Suprapubic skin (tissue), 4 donors: ENCODE data around the gene CDH5. TPM values are rescaled to one million over a fixed set of nuclear protein-coding genes. Genes with fewer than 3 reads are reported as not detected.

Experiments
- DNase-seq, 2 donors: peaks; one replicate each; pipeline ENCODE4 v3.0.0-alpha.2; 2019; ENCODE audit warnings: low spot score in 2 of 2
- H3K27ac ChIP-seq: fragments of 200-600 bp; sonication (generic); one replicate; pipeline ENCODE4 v1.5.1; 2019
- H3K27me3 ChIP-seq: fragments of 200-600 bp; sonication (generic); one replicate; pipeline ENCODE4 v1.5.1; 2019
- H3K36me3 ChIP-seq: fragments of 200-600 bp; sonication (generic); one replicate; pipeline ENCODE4 v1.5.1; 2019
- H3K4me1 ChIP-seq: fragments of 200-600 bp; sonication (generic); one replicate; pipeline ENCODE4 v1.5.1; 2019
- H3K4me3 ChIP-seq: fragments of 200-600 bp; sonication (generic); one replicate; pipeline ENCODE4 v1.5.1; 2019; ENCODE audit warnings: mild to moderate bottlenecking
- H3K9me3 ChIP-seq: fragments of 200-600 bp; sonication (generic); one replicate; pipeline ENCODE4 v1.5.1; 2019
- EP300 ChIP-seq: sonication (generic); formaldehyde crosslinking; IDR thresholded peaks from one replicate; pipeline ENCODE4 v1.6.1; 2017; ENCODE audit warnings: antibody characterized with exemption
- POLR2A ChIP-seq, 2 donors: fragments of 450-650 bp; IDR thresholded peaks; one replicate each; pipeline ENCODE4 v1.6.1; 2017; ENCODE audit warnings: antibody characterized with exemption in 2 of 2, mild to moderate bottlenecking in 2 of 2, moderate library complexity in 2 of 2
- POLR2AphosphoS5 ChIP-seq, 3 donors: sonication (generic); formaldehyde crosslinking; IDR thresholded peaks; one replicate each; pipeline ENCODE4 v1.6.1; 2017; ENCODE audit warnings: antibody characterized with exemption in 3 of 3
- WGBS: methylation state at CpG from one replicate; pipeline ENCODE4 v1.1.5; 2018; 5-methylcytosine and 5-hydroxymethylcytosine counted together
- total RNA-seq, 4 donors: library from RNA; depleted of rRNA; stranded (reverse); fragments of >200 nt; gene quantifications; one replicate each; pipeline ENCODE4 v1.1.0, GENCODE V29; 2016
- TF ChIP-seq, protein P1 (sequence below), 2 donors: fragments of 200-600 bp in 1 of 2; fragments of 450-650 bp in 1 of 2; sonication (generic) in 1 of 2; IDR thresholded peaks; one replicate each; pipeline ENCODE4 v1.5.1; 2016 to 2019; ENCODE audit warnings: antibody characterized with exemption in 2 of 2, mild to moderate bottlenecking in 1 of 2, moderate library complexity in 1 of 2

CDH5 gene
- total RNA-seq, 4 donors from 2014 or later = 8.0 to 23.6 (median 14.4) TPM

- Histone ChIP-seq H3K4me3 (peak overlapping the region; percentile 49), H3K4me1 (peaks cover 29% of the 10 kb centered on the region), H3K9me3 (no peaks in the 10 kb centered on the region), H3K27me3 (peaks cover 6% of the 10 kb centered on the region), H3K36me3 (no peaks in the 10 kb centered on the region), H3K27ac (no peak overlapping the region)
- TF ChIP-seq POLR2A (IDR thresholded peaks at IDR 0.05) (no peak), POLR2AphosphoS5 (IDR thresholded peaks at IDR 0.05) (no peak), EP300 (no peak)
- TF ChIP-seq, protein P1, sequence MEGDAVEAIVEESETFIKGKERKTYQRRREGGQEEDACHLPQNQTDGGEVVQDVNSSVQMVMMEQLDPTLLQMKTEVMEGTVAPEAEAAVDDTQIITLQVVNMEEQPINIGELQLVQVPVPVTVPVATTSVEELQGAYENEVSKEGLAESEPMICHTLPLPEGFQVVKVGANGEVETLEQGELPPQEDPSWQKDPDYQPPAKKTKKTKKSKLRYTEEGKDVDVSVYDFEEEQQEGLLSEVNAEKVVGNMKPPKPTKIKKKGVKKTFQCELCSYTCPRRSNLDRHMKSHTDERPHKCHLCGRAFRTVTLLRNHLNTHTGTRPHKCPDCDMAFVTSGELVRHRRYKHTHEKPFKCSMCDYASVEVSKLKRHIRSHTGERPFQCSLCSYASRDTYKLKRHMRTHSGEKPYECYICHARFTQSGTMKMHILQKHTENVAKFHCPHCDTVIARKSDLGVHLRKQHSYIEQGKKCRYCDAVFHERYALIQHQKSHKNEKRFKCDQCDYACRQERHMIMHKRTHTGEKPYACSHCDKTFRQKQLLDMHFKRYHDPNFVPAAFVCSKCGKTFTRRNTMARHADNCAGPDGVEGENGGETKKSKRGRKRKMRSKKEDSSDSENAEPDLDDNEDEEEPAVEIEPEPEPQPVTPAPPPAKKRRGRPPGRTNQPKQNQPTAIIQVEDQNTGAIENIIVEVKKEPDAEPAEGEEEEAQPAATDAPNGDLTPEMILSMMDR (IDR thresholded peaks at IDR 0.05) = peak; percentile 65 to 76
- 3% methylated on average over 15 of the region's 35 CpGs for WGBS
- peak; percentile 93 to 96 for DNase-seq
Measured at GRCh38 chr16:66406534-66407221, 40.2 kb downstream of the CDH5 start.

GRCh38 chr16:66408163-66409048 lies 41.9 kb downstream of the CDH5 start:
- Histone ChIP-seq H3K4me1 (peaks cover 29% of the 10 kb centered on the region), H3K36me3 (no peaks in the 10 kb centered on the region), H3K9me3 (no peaks in the 10 kb centered on the region), H3K4me3 (peak overlapping the region; percentile 26), H3K27ac (peak overlapping the region; percentile 81), H3K27me3 (peaks cover 6% of the 10 kb centered on the region)
- WGBS = 37% methylated on average over 5 of the region's 5 CpGs
- DNase-seq = no peak
- TF ChIP-seq POLR2AphosphoS5 (IDR thresholded peaks at IDR 0.05) (no peak), EP300 (no peak), POLR2A (IDR thresholded peaks at IDR 0.05) (no peak)
- TF ChIP-seq, protein P1 (IDR thresholded peaks at IDR 0.05) = no peak

DNA sequence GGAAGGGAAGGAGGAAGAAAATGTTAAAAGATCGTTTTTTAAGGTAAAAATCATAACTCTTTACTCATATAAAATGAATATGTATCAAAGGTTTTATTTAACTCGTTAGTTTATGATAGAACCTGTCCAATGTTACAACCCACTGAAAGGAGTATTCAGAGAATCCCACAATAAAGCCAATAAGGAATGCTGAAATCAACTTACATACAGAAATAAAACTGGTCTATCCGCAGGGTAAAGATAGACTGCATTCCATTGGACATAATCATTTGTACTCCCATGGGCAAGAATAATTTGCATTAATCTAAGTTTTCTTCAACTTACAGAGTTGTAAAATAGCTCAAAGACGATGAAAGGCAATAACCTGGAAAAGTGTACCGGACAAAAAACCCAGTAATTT lies 42.7 kb downstream of the CDH5 start:
- WGBS = 39% methylated on average over 5 of the region's 5 CpGs
- Histone ChIP-seq H3K27ac (peak overlapping the region; percentile 81), H3K4me3 (no peak overlapping the region), H3K27me3 (peaks cover 6% of the 10 kb centered on the region), H3K36me3 (no peaks in the 10 kb centered on the region), H3K4me1 (peaks cover 29% of the 10 kb centered on the region), H3K9me3 (no peaks in the 10 kb centered on the region)
- DNase-seq = no peak
- TF ChIP-seq POLR2AphosphoS5 (IDR thresholded peaks at IDR 0.05) (no peak), POLR2A (IDR thresholded peaks at IDR 0.05) (no peak), EP300 (no peak)
- TF ChIP-seq, protein P1 (IDR thresholded peaks at IDR 0.05) = no peak

GRCh38 chr16:66412182-66412581 lies 45.7 kb downstream of the CDH5 start:
- no peaks in the 10 kb centered on the region for H3K27me3 ChIP-seq
- H3K4me1 ChIP-seq = peaks cover 22% of the 10 kb centered on the region
- H3K36me3 ChIP-seq = no peaks in the 10 kb centered on the region
- DNase-seq = no peak
- H3K9me3 ChIP-seq = no peaks in the 10 kb centered on the region
- TF ChIP-seq EP300 (no peak), POLR2AphosphoS5 (IDR thresholded peaks at IDR 0.05) (no peak), POLR2A (IDR thresholded peaks at IDR 0.05) (no peak)
- TF ChIP-seq, protein P1 (IDR thresholded peaks at IDR 0.05) = no peak
- no peak overlapping the region for H3K4me3 ChIP-seq
- no peak overlapping the region for H3K27ac ChIP-seq

GRCh38 chr16:66414891-66415290 lies 48.4 kb downstream of the CDH5 start:
- no peak for TF ChIP-seq POLR2A (IDR thresholded peaks at IDR 0.05)
- TF ChIP-seq, protein P1 (IDR thresholded peaks at IDR 0.05) = no peak
- TF ChIP-seq EP300 = no peak
- TF ChIP-seq POLR2AphosphoS5 (IDR thresholded peaks at IDR 0.05) = no peak
- WGBS = 75% methylated on average over 1 of the region's 1 CpG
- H3K27me3 ChIP-seq = no peaks in the 10 kb centered on the region
- H3K9me3 ChIP-seq = no peaks in the 10 kb centered on the region
- H3K4me1 ChIP-seq = no peaks in the 10 kb centered on the region
- DNase-seq = no peak
- H3K36me3 ChIP-seq = no peaks in the 10 kb centered on the region
- H3K4me3 ChIP-seq = no peak overlapping the region
- no peak overlapping the region for H3K27ac ChIP-seq
